H1 (cell line): ENCODE data around the gene ADD2. TPM values are rescaled to one million over a fixed set of nuclear protein-coding genes. Genes with fewer than 3 reads are reported as not detected.

ENCODE experiments used
- KDM1A ChIP-seq: fragments of 200-600, 300-600 bp; sonication (generic); IDR thresholded peaks from 2 replicates; pipeline ENCODE4 v1.7.1; 2016; ENCODE audit warnings: mild to moderate bottlenecking, low read length, borderline replicate concordance
- POLR2AphosphoS5 ChIP-seq: IDR thresholded peaks from 2 replicates; pipeline ENCODE4 v1.6.1; 2011; ENCODE audit warnings: low read depth, low read length
- RAD21 ChIP-seq, 2 experiments: IDR thresholded peaks in 1 of 2; conservative IDR thresholded peaks in 1 of 2; 2 replicates each; pipeline ENCODE4 v1.6.1; 2011; ENCODE audit warnings: low read depth in 2 of 2, low read length in 2 of 2, improper control_type of control experiment in 1 of 2, inconsistent platforms in 1 of 2, mild to moderate bottlenecking in 1 of 2, moderate library complexity in 1 of 2
- RFX5 ChIP-seq: IDR thresholded peaks from 2 replicates; pipeline ENCODE4 v1.6.1; 2011; ENCODE audit warnings: low read depth, low read length, improper control_type of control experiment, borderline replicate concordance
- TCF12 ChIP-seq: IDR thresholded peaks from 2 replicates; pipeline ENCODE4 v1.6.1; 2011; ENCODE audit warnings: low read depth, mild to moderate bottlenecking, low read length
- TEAD4 ChIP-seq: IDR thresholded peaks from 2 replicates; pipeline ENCODE4 v1.6.1; 2012; ENCODE audit warnings: low read depth, low read length, inconsistent platforms, mixed read lengths
- polyA plus RNA-seq, 7 experiments: library from polyadenylated mRNA; depleted of rRNA in 3 of 7; stranded (reverse) in 5 of 7; unstranded in 2 of 7; fragments of >200 nt in 5 of 7; fragments of 200-250 nt in 2 of 7; gene quantifications; 1 replicate in 5 of 7; 2 replicates in 1 of 7; 4 replicates in 1 of 7; pipeline versions ENCODE4 v1.2.1 to v1.2.3, GENCODE V29; 2011 to 2013; ENCODE audit warnings: missing spikeins in 2 of 7, mixed read lengths in 2 of 7
- total RNA-seq: library from RNA; stranded (reverse); fragmentation: NEBNext Ultra II Directional; extraction: Animal tissue kit (Norgen Biotek cat#: 25700); gene quantifications from 2 replicates; pipeline ENCODE4 v1.2.1, GENCODE V29; 2021

The ADD2 gene
- total and polyA plus RNA-seq, 2 of the 8 experiments (the other 6 are each of a cell fraction or from before 2014, with no cell fraction given), result 58.5 to 170 TPM

- TF ChIP-seq TCF12 (no peak), KDM1A (no peak), POLR2AphosphoS5 (no peak), TEAD4 (no peak), RFX5 (no peak), RAD21 (IDR thresholded peaks at IDR 0.05 in 1 of 2, conservative IDR thresholded peaks at IDR 0.05 in 1 of 2; ENCODE audit: low read depth in 2 of 2, low read length in 2 of 2) (no peak)
These were observed 80.6 kb downstream of the ADD2 start (continued) for GRCh38 chr2:70687461-70687795.
